HG02642 (cell line): ENCODE data around the gene PTGIS.

ENCODE experiments used
- ATAC-seq: cut with Tn5 transposase; IDR thresholded peaks from one replicate; pipeline ENCODE4 v1.9.1; 2021; ENCODE audit warnings: mild to moderate bottlenecking; ENCODE audit not compliant: unreplicated experiment, poor library complexity

PTGIS gene

GRCh38 chr20:49508435-49509199, 59.3 kb downstream of the PTGIS start:
- no peak for ATAC-seq

DNA sequence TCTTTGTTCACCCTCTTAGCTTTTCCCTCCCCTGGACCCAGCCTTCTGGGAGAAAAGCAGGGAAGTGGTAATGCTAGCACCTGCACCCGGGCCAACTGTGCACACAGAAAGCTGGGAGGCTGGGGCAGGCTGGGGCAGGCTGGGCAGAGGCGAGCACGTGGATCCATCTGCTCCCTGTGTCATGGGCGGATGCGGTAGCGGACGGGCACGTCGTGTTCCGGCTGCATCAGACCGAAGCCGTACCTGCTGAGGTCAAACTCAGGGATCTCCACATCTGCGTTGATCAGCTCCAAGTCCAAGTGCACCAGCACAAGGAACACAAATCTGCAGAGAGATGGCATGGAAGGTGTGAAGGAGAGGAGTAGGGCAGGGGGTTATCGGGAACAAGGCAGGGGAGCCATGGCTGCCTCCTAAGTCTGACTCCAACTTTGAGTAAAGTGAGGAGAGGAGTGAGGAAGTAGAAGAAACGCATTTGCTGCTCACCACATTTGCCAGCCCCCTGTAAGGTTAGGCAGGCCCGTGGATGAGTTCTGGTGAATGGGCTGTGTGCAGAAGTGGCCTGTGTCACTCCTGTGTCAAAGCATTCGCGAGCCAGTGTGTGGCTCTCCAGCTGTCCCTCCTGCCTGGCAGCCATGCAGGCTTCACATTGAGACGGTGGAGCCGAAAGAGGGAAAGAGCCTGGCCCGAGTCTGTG, 60.0 kb downstream of the PTGIS start:
- ATAC-seq: no peak

DNA sequence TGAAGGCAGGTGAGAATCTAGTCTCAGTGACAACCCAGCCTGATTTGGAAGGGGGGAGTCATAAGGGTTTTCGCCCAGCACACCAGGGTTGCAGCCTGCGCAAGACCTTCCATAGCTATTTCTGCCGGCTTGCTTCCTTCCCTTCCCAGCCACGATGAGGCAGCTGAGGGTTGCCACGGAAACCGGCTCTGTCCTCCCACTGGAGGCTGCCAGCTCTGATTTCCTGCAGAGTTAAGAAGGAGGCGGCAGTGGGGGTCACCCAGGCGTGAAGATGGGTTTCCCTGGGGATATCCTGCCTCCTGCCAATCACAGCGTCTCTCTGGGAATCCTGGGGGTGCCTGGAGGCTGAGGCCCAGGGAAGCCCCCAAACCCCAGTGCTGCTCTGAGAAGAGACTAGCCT, 62.4 kb downstream of the PTGIS start:
- no peak for ATAC-seq

- ATAC-seq: no peak
Observed at GRCh38 chr20:49503176-49503575, 64.8 kb downstream of the PTGIS start.

- no peak for ATAC-seq
Observed at GRCh38 chr20:49501917-49502316, 66.0 kb downstream of the PTGIS start.

GRCh38 chr20:49497398-49497669, 70.6 kb downstream of the PTGIS start:
- no peak for ATAC-seq

GRCh38 chr20:49496553-49497397, 71.2 kb downstream of the PTGIS start:
- no peak for ATAC-seq

- no peak for ATAC-seq
Observed at GRCh38 chr20:49496043-49496442, 71.9 kb downstream of the PTGIS start.

DNA sequence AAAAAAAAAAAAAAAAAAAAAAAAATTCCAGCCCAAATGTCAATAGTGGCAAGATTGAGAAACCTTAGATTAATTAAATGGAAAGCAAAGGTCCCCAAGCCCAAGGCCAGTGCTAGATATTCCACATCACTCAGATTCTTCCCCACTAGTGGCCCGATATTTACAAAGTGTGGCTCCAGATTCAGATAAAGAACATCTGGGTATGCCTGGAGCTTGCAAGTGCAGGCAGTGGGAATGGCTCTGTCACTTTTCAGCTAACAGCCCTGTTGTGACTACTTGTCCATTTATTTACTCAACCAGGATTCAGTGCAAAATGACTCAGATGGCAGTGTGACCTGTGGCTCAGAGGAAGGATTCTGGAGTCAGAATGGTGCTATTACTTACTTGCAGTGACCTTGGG, 77.2 kb downstream of the PTGIS start:
- ATAC-seq: no peak

DNA sequence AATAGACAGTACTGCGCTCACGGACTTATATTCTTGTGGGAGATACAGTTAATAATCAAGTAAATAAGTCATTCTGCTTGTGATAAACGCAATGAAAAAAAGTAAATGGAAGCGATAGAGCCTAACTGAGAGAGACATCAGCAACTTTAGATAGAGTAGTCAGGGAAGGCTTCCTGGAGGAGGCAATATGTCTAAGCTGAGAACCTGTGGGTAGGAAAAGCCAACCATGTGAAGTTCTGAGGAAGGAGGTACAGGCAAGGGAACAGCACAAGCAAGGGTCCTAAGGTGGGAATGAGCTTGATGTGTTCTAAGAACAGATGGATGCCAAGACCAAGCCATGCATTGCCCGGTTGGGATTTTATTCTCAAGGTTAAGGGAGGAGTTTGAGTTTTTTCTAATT, 78.2 kb downstream of the PTGIS start:
- no peak for ATAC-seq

GRCh38 chr20:49486064-49486463, 81.9 kb downstream of the PTGIS start:
- no peak for ATAC-seq

- ATAC-seq: no peak
Observed at GRCh38 chr20:49485563-49485962, 82.4 kb downstream of the PTGIS start.

GRCh38 chr20:49484180-49485140, 83.5 kb downstream of the PTGIS start:
- no peak for ATAC-seq

DNA sequence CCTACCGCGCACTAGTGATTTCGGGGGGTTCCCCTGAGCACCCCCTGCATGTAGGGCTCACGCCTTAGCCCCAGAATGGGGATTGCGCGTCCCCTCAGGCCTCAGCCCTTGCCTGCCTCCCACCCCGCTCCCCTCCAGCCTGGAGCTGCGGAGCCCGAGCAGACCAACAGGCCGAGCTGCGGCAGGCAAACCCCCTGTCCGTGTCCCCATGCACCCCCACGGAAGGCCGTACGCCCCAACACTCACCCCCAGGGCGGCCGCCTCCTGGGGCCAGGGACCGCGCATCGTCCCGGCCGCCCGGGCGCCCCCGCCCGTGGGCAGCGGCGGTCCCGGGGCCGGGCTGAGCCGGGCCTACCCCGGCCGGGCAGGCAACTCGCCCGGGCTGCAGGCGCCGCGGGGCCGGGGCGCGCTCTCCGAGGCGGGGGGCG, 84.2 kb downstream of the PTGIS start:
- ATAC-seq: no peak

DNA sequence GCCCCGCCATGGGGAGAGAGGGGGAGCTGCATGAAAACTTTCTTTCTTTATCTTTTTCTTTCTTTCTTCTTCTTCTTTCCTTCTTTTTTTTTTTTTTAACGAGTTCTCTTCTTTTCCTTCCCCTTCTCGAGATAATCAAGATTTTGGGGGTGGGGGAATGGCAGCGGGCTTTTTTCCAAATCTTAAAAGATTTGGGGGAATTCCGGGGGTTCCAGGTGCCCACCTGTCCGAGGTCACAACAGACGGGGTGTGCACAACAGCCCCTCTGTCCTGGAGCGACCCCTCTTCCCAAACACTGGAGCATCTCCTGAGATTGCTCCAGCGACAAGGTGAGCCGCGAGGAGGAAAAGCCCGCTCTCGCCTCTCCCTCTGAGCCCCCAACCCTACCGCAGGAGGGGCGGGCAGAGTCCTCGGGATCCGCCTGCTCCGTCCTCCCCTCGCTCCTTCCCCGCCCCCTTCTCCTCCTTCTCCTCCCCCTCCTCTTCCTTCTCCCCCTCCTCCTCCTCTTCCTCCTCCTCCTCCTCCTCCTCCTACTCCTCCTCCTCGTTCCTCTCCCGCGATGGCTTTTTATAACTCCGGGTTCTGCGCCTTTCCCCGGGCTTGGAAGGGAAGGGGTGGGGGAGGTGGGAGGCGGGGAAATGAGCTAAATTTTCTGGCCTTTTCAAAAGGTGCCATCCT, 84.8 kb downstream of the PTGIS start:
- ATAC-seq: no peak

DNA sequence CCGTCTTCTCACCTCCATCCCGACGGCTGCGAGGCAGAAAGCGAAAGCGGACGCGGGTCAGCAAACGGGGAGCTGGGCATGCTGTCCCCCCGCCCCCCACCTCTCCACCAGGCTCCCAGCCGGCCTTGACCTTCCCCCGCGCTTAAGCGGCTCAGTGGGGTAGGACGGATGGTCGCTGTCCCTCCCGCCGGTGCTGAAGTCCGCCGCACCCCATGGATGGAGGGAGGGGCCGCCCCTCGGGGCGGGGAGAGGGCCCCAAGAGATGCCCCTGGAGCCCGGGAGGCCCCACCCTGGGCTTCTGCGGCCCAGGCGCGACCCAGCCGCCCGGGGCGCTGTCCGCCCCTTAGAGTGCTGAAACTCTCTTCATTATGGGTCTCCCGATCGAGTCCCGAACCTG, 85.3 kb downstream of the PTGIS start, which contains the start of gene KCNB1:
Gene KCNB1, minus strand, starts transcription at position 48 of the 397 bp plus-strand sequence. CDS start 188 bp downstream, outside the sequence.
- ATAC-seq: no peak

GRCh38 chr20:49482173-49482572, 85.8 kb downstream of the PTGIS start:
- ATAC-seq: no peak

DNA sequence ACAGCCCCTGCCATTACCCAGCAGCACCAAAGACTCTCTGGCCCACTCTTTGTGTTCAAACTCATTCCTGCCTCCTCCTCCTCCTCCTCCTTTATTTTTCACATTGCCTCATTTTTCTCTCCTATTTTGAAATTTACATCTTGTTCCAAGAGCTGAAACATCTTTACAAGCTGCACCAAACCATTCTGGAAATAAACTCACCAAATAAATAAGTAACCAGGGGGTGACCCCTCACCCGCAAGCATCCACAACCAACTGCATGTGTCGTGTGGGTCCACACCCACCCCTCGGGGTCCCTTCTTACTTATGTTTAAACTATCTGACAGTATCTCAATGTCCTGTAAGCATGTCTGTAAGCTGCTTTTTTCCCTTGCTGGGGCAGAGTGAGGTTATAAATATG, 86.8 kb downstream of the PTGIS start:
- ATAC-seq: no peak

DNA sequence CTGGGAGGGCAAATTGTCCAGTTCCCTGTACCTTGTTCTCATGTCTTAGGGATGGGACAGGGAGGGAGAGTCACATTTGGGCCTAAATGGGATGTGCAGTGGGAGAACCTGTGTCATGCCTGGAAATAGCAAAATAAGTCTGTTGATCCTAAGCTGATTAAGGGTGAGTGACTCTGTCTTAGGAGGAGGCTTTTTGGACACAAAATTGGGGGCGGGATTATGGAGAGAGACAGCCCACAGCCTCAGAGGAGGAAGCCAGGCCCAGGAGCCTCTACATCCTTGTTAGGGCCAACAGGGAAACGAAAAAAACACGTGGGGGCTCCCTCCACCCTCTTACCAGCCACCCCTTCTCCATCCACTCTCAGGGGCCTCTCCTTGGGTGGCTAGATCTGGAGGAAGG, 87.7 kb downstream of the PTGIS start:
- ATAC-seq: no peak
